Measurements from ENCODE around the gene PPP2R5C.

The PPP2R5C gene

GRCh38 chr14:101917413-101918017 is 156.0 kb downstream of the PPP2R5C start:
- DNase-seq (ENCODE audit: low spot score) = no peak

GRCh38 chr14:101918065-101918989 is 156.8 kb downstream of the PPP2R5C start:
- DNase-seq (ENCODE audit: low spot score) = no peak

- no peak for DNase-seq (ENCODE audit: low spot score)
Observed at GRCh38 chr14:101920271-101920670, 158.8 kb downstream of the PPP2R5C start.

- DNase-seq (ENCODE audit: low spot score) = no peak
Observed at GRCh38 chr14:101922866-101923265, 161.4 kb downstream of the PPP2R5C start.

GRCh38 chr14:101925152-101925551 is 163.6 kb downstream of the PPP2R5C start:
- no peak for DNase-seq (ENCODE audit: low spot score)

- DNase-seq (ENCODE audit: low spot score) = no peak
Observed at GRCh38 chr14:101926085-101926484, 164.6 kb downstream of the PPP2R5C start.

- no peak for DNase-seq (ENCODE audit: low spot score)
Observed at GRCh38 chr14:101926620-101927019, 165.1 kb downstream of the PPP2R5C start.

- peak; percentile 82 for DNase-seq (ENCODE audit: low spot score)
Observed at GRCh38 chr14:101927859-101928258, 166.3 kb downstream of the PPP2R5C start.

- DNase-seq (ENCODE audit: low spot score) = no peak
Observed at GRCh38 chr14:101928415-101928841, 166.9 kb downstream of the PPP2R5C start.

- DNase-seq (ENCODE audit: low spot score) = no peak
Observed at GRCh38 chr14:101929096-101929495, 167.6 kb downstream of the PPP2R5C start.

GRCh38 chr14:101929946-101930345 is 168.4 kb downstream of the PPP2R5C start:
- DNase-seq (ENCODE audit: low spot score) = no peak

GRCh38 chr14:101932673-101933072 is 171.2 kb downstream of the PPP2R5C start:
- no peak for DNase-seq (ENCODE audit: low spot score)

- DNase-seq (ENCODE audit: low spot score) = no peak
Observed at GRCh38 chr14:101933209-101933608, 171.7 kb downstream of the PPP2R5C start.

- DNase-seq (ENCODE audit: low spot score) = no peak
Observed at GRCh38 chr14:101934601-101935150, 173.2 kb downstream of the PPP2R5C start.

- DNase-seq (ENCODE audit: low spot score) = no peak
Observed at GRCh38 chr14:101937926-101938767, 176.6 kb downstream of the PPP2R5C start.

- no peak for DNase-seq (ENCODE audit: low spot score)
Observed at GRCh38 chr14:101939646-101940170, 178.2 kb downstream of the PPP2R5C start.

GRCh38 chr14:101944451-101944850 is 182.9 kb downstream of the PPP2R5C start:
- no peak for DNase-seq (ENCODE audit: low spot score)

- no peak for DNase-seq (ENCODE audit: low spot score)
Observed at GRCh38 chr14:101945171-101945570, 183.7 kb downstream of the PPP2R5C start.

GRCh38 chr14:101947577-101947903 is 186.0 kb downstream of the PPP2R5C start:
- DNase-seq (ENCODE audit: low spot score) = no peak

GRCh38 chr14:101947904-101948665 is 186.6 kb downstream of the PPP2R5C start:
- peak; percentile 100 for DNase-seq (ENCODE audit: low spot score)

GRCh38 chr14:101948666-101949216 is 187.2 kb downstream of the PPP2R5C start:
- no peak for DNase-seq (ENCODE audit: low spot score)

Data from left forelimb (tissue), 1 donor.